Right lobe of liver (tissue), 6 donors: Measurements from ENCODE around the gene PLPPR4. TPM values are rescaled to one million over a fixed set of nuclear protein-coding genes. Genes with fewer than 3 reads are reported as not detected.

ENCODE experiments used
- ATAC-seq, 4 donors: fragments of 200-7000 bp; cut with Tn5 transposase; one replicate each; pipeline ENCODE4 v1.9.1; 2020; ENCODE audit warnings: mild to moderate bottlenecking in 4 of 4, moderate library complexity in 4 of 4
- DNase-seq, 3 donors: peaks; one replicate each; pipeline ENCODE4 v3.0.0-alpha.2; 2020
- H3K27ac ChIP-seq, 3 donors: fragments of 200-600 bp; one replicate each; pipeline ENCODE4 v1.8.0; 2022
- H3K27me3 ChIP-seq, 2 donors: fragments of 200-600 bp; one replicate each; pipeline ENCODE4 v1.8.0; 2022
- H3K36me3 ChIP-seq, 4 donors: fragments of 200-600 bp; sonication (generic) in 1 of 4; one replicate each; pipeline versions ENCODE4 v1.5.1 to v1.8.0; 2017 to 2022; ENCODE audit warnings: control low read depth in 1 of 4
- H3K4me1 ChIP-seq, 4 donors: fragments of 200-600 bp; sonication (generic) in 1 of 4; one replicate each; pipeline versions ENCODE4 v1.5.1 to v1.8.0; 2017 to 2022; ENCODE audit warnings: control low read depth in 1 of 4
- H3K4me3 ChIP-seq, 3 donors: fragments of 200-600 bp; one replicate each; pipeline ENCODE4 v1.8.0; 2022
- H3K9me3 ChIP-seq, 4 donors: fragments of 200-600 bp; sonication (generic) in 1 of 4; one replicate each; pipeline versions ENCODE4 v1.5.1 to v1.8.0; 2017 to 2022; ENCODE audit warnings: control low read depth in 1 of 4
- CTCF ChIP-seq, 4 donors: fragments of 200-600 bp in 3 of 4; fragments of 450-650 bp in 1 of 4; IDR thresholded peaks; one replicate each; pipeline versions ENCODE4 v1.5.1 to v1.8.0; 2016 to 2022; ENCODE audit warnings: antibody characterized with exemption in 4 of 4, mild to moderate bottlenecking in 2 of 4
- POLR2A ChIP-seq: fragments of 450-650 bp; IDR thresholded peaks from one replicate; pipeline ENCODE4 v1.6.1; 2017; ENCODE audit warnings: antibody characterized with exemption, mild to moderate bottlenecking
- WGBS: methylation state at CpG from one replicate; pipeline ENCODE4 v1.1.6; 2018; ENCODE audit warnings: low coverage, low lambda C conversion rate; ENCODE audit not compliant: insufficient coverage; ENCODE audit errors: missing lambda C conversion rate; 5-methylcytosine and 5-hydroxymethylcytosine counted together
- intact Hi-C, 2 donors: fragments of 100-400 bp; cut with DNase I; formaldehyde crosslinking; loops; one replicate each; pipeline versions ENCODE4 v1.11.2 to v1.14.1; 2022
- long read RNA-seq: library from polyadenylated mRNA; unstranded; transcript quantifications from one replicate; pipeline ENCODE4 v2.0.0, GENCODE V29; 2019
- total RNA-seq, 6 experiments: library from RNA; depleted of rRNA in 2 of 6; stranded (reverse); fragments of >200 nt in 2 of 6; fragmentation: NEBNext Ultra II Directional in 3 of 6; extraction: Animal tissue kit (Norgen Biotek cat#: 25700) in 3 of 6; gene quantifications; one replicate each; pipeline versions ENCODE4 v1.1.0 to v1.2.4, GENCODE V29; 2016 to 2023
- donor health status: DM: no; HTN: yes; CAD: no.
- donor health status: DM: no; HTN: no; CAD: no.
- donor health status: DM: no; HTN: no; CAD: no.
- donor health status: DM: no; HTN: yes; CAD: no.
- donor health status: DM: no; HTN: yes; CAD: no.

The PLPPR4 gene
- under 1 TPM in 3 of 6 experiments, not detected in 3; 0.12 to 0.19 (median 0.18) TPM for total RNA-seq
- long read RNA-seq: 0 reads

- WGBS: 4% methylated on average over 35 of the region's 51 CpGs
- no peaks in the 10 kb centered on the region for H3K27me3 ChIP-seq
- no peaks in the 10 kb centered on the region for H3K36me3 ChIP-seq
- no peak for TF ChIP-seq CTCF (IDR thresholded peaks at IDR 0.05)
- TF ChIP-seq POLR2A: no peak
- no peak within 1 kb of the TSS for H3K27ac ChIP-seq
- H3K4me3 ChIP-seq: peak within 1 kb of the TSS; percentile 19 to 43 (median 39)
- DNase-seq (peak; percentile 48 to 58 (median 50)), ATAC-seq (peak; percentile 91 to 96 (median 95))
- H3K4me1 ChIP-seq: no peaks in the 10 kb centered on the region
- intact Hi-C loops: no loop called here
- no peaks in the 10 kb centered on the region for H3K9me3 ChIP-seq
These were observed at the start of gene PLPPR4 for GRCh38 chr1:99264201-99265021. TSS of gene PLPPR4 (plus strand) at chr1:99264492. CDS start at chr1:99264594, 102 bp downstream.

DNA sequence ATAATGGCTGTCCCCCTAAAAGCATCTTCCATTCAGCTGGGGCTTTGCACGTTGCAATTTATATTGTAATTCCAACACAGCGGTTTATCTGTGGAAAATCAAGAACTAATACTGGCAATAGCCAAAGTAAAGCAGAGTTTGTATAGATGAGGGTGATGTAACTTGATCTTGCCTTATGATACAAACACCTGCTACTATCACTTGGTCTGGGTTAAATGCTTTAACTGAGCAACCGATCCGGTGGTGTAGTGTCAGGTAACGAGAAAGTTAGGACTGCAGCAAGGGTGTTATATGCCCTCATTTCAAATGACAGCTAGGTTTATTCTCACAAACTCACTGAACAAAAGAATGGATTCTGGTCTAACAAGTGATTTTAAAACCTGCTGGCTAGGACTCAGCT, 47.3 kb upstream of the PLPPR4 start:
- Histone ChIP-seq H3K4me1 (no peaks in the 10 kb centered on the region), H3K27me3 (no peaks in the 10 kb centered on the region), H3K4me3 (no peak overlapping the region), H3K36me3 (no peaks in the 10 kb centered on the region), H3K9me3 (no peaks in the 10 kb centered on the region), H3K27ac (no peak overlapping the region)
- intact Hi-C loops: no loop called here
- no peak for DNase-seq
- TF ChIP-seq POLR2A (no peak), CTCF (IDR thresholded peaks at IDR 0.05) (no peak)
- no peak for ATAC-seq
- WGBS: 72% methylated on average over 5 of the region's 5 CpGs

- DNase-seq: no peak
- intact Hi-C loops: no loop called here
- WGBS: 41% methylated on average over 4 of the region's 4 CpGs
These were observed 46.7 kb upstream of the PLPPR4 start for GRCh38 chr1:99217599-99217998.

GRCh38 chr1:99218572-99218971, 45.7 kb upstream of the PLPPR4 start:
- no peak for DNase-seq
- no peak for ATAC-seq
- no peak overlapping the region for H3K27ac ChIP-seq
- no peaks in the 10 kb centered on the region for H3K9me3 ChIP-seq
- WGBS: 74% methylated on average over 4 of the region's 4 CpGs
- no peaks in the 10 kb centered on the region for H3K36me3 ChIP-seq
- H3K27me3 ChIP-seq: no peaks in the 10 kb centered on the region
- intact Hi-C loops: no loop called here
- no peak for TF ChIP-seq CTCF (IDR thresholded peaks at IDR 0.05)
- TF ChIP-seq POLR2A: no peak
- H3K4me1 ChIP-seq: no peaks in the 10 kb centered on the region
- H3K4me3 ChIP-seq: no peak overlapping the region

More at GRCh38 chr1:99217599-99217998, 46.7 kb upstream of the PLPPR4 start:
- no peak overlapping the region for H3K4me3 ChIP-seq
- no peaks in the 10 kb centered on the region for H3K4me1 ChIP-seq
- no peaks in the 10 kb centered on the region for H3K27me3 ChIP-seq
- no peak for TF ChIP-seq POLR2A
- TF ChIP-seq CTCF (IDR thresholded peaks at IDR 0.05): no peak
- no peaks in the 10 kb centered on the region for H3K36me3 ChIP-seq
- ATAC-seq: no peak
- H3K27ac ChIP-seq: no peak overlapping the region
- H3K9me3 ChIP-seq: no peaks in the 10 kb centered on the region
